Progenitor cell of endocrine pancreas (in vitro differentiated cells): ENCODE measurements around the gene FAF2. TPM values are rescaled to one million over a fixed set of nuclear protein-coding genes. Genes with fewer than 3 reads are reported as not detected.
A peak's percentile ranks its signal among the peaks of the same experiment; 100 is the strongest.

ENCODE experiments used
- DNase-seq: peaks from one replicate; pipeline ENCODE4 v3.0.0; 2021; ENCODE audit warnings: low spot score; ENCODE audit not compliant: unreplicated experiment
- H3K27ac Mint-ChIP-seq: 2 replicates; pipeline ENCODE4 v1.8.0; 2021; ENCODE audit warnings: mild to moderate bottlenecking, moderate library complexity, mixed read lengths
- H3K27me3 Mint-ChIP-seq: 2 replicates; pipeline ENCODE4 v1.8.0; 2021; ENCODE audit warnings: mixed read lengths
- H3K36me3 Mint-ChIP-seq: 2 replicates; pipeline ENCODE4 v1.8.0; 2022; ENCODE audit warnings: mixed read lengths; ENCODE audit not compliant: insufficient read depth
- H3K4me1 Mint-ChIP-seq: 2 replicates; pipeline ENCODE4 v1.8.0; 2021; ENCODE audit warnings: low read depth, mixed read lengths
- H3K4me3 Mint-ChIP-seq: 2 replicates; pipeline ENCODE4 v1.8.0; 2021; ENCODE audit warnings: low read depth, mild to moderate bottlenecking, moderate library complexity, mixed read lengths
- H3K9me3 Mint-ChIP-seq: 2 replicates; pipeline ENCODE4 v1.8.0; 2021; ENCODE audit warnings: low read depth, mixed read lengths
- total RNA-seq: library from RNA; stranded (reverse); gene quantifications from 2 replicates; pipeline ENCODE4 v1.2.1, GENCODE V29; 2021
- TF ChIP-seq, protein P1 (sequence below): fragments of 200-600 bp; sonication (generic); IDR thresholded peaks from one replicate; pipeline ENCODE4 v1.5.0; 2021; ENCODE audit warnings: antibody characterized with exemption, mild to moderate bottlenecking; ENCODE audit not compliant: unreplicated experiment

Gene FAF2
- total RNA-seq, 1 donor from 2014 or later, result 54.6 TPM

GRCh38 chr5:176410486-176411180 is 37.6 kb upstream of the FAF2 start:
- Mint-ChIP-seq H3K27me3 (no peaks in the 10 kb centered on the region), H3K9me3 (no peaks in the 10 kb centered on the region), H3K4me1 (peaks cover under 1% of the 10 kb centered on the region), H3K27ac (no peak overlapping the region), H3K4me3 (no peak overlapping the region), H3K36me3 (peaks cover 2% of the 10 kb centered on the region)
- TF ChIP-seq, protein P1, sequence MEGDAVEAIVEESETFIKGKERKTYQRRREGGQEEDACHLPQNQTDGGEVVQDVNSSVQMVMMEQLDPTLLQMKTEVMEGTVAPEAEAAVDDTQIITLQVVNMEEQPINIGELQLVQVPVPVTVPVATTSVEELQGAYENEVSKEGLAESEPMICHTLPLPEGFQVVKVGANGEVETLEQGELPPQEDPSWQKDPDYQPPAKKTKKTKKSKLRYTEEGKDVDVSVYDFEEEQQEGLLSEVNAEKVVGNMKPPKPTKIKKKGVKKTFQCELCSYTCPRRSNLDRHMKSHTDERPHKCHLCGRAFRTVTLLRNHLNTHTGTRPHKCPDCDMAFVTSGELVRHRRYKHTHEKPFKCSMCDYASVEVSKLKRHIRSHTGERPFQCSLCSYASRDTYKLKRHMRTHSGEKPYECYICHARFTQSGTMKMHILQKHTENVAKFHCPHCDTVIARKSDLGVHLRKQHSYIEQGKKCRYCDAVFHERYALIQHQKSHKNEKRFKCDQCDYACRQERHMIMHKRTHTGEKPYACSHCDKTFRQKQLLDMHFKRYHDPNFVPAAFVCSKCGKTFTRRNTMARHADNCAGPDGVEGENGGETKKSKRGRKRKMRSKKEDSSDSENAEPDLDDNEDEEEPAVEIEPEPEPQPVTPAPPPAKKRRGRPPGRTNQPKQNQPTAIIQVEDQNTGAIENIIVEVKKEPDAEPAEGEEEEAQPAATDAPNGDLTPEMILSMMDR, result peak; percentile 6
- no peak for DNase-seq

DNA sequence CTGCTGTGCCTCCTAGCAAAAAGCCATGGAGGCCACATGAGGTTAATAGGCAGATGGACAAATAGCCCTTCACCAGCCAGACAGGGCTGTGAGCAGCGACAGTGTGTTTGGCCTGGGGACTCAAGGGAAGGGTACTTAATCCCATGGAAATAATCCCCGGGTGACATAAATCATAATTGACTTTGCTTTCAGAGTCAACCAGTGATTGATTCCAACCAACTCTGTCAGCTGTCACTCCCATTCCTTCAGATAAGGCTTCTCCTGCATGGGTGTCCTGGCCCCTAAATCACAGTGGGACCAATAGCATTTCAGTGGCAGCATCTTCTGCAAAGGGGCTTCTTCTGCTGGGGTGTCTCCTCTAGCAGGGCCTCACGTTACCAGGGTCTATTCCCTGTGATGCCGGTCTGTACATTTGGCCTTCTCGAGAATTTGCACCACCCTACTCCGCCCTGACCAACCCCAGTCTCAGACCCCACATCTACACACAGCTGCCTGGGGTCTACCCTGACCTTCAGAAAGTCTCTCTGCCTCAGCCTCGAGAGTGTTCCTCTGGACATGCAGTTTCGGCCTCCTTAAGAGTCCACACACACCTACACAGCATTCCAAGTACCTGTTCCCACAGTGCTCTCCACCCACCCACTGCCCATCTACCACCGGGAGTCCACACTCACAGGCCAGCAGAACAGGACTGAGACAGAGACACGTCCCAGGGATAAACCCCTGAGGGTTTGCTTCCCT is 35.5 kb upstream of the FAF2 start:
- H3K27ac Mint-ChIP-seq, result peak overlapping the region; percentile 71
- no peaks in the 10 kb centered on the region for H3K4me1 Mint-ChIP-seq
- peaks cover 2% of the 10 kb centered on the region for H3K36me3 Mint-ChIP-seq
- no peak overlapping the region for H3K4me3 Mint-ChIP-seq
- H3K9me3 Mint-ChIP-seq, result no peaks in the 10 kb centered on the region
- TF ChIP-seq, protein P1, result no peak
- DNase-seq, result no peak
- H3K27me3 Mint-ChIP-seq, result no peaks in the 10 kb centered on the region

DNA sequence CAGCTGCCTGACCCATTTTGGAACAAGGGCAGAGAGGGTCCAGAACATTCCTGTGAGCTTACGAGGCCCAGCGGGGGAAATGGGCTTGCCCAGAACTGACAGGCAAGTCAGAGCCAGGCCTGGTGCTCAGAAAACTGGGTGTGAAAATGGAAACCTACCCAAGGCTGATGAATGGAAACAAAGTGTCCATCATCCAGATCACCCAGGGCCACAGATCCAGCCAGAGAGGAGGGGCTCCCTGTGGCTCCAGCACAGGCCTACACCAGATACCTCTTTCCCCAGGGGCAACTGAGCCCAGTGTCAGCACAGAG is 35.0 kb upstream of the FAF2 start:
- H3K4me1 Mint-ChIP-seq, result no peaks in the 10 kb centered on the region
- H3K27me3 Mint-ChIP-seq, result no peaks in the 10 kb centered on the region
- H3K4me3 Mint-ChIP-seq, result no peak overlapping the region
- no peak for DNase-seq
- TF ChIP-seq, protein P1, result no peak
- peaks cover 2% of the 10 kb centered on the region for H3K36me3 Mint-ChIP-seq
- no peak overlapping the region for H3K27ac Mint-ChIP-seq
- H3K9me3 Mint-ChIP-seq, result no peaks in the 10 kb centered on the region

DNA sequence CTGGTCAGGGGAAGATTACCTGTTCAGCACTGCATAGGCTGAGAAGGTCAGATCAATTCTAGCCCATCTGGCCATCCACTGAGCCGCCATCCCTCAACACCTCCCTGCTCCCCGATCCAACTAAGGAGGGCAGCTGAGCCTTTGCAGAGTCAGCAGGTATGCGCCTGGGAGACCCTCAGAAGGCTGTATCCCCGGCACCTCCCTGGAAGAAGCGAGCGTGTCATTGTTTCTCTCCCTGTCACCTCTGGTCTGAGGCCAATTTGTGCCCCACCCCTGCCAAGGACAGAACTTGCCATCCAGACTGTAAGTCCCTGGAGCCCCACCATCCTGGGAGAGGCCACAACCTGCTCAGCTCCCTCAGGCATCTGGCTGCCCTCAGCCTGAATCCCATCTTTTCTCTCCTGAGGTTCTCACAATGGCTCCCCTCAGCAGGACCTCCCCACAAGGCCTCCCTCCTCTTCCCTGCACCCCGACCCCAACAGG is 34.4 kb upstream of the FAF2 start:
- Mint-ChIP-seq H3K4me3 (no peak overlapping the region), H3K36me3 (peaks cover 2% of the 10 kb centered on the region), H3K27me3 (no peaks in the 10 kb centered on the region), H3K4me1 (no peaks in the 10 kb centered on the region), H3K27ac (peak overlapping the region; percentile 52), H3K9me3 (no peaks in the 10 kb centered on the region)
- TF ChIP-seq, protein P1, result no peak
- no peak for DNase-seq

DNA sequence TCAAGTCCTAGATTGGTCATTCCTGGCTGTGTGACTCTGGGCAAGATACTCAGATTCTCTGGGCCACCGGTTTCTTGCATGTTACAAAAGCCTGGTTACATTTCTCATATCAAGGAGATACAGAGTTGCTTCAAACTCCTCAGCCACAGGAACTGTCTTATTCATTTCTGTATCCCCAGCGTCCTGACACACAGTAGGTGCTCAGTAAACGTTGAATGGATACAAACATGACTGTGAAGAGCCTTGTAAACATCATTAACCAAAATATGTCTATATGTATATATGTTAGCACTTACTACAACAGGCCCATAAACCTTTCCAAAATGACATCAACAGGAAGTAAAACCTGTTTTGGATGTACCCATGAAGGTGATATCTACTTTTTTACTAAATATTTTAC is 33.5 kb upstream of the FAF2 start:
- TF ChIP-seq, protein P1, result no peak
- no peak for DNase-seq
- Mint-ChIP-seq H3K36me3 (peaks cover 2% of the 10 kb centered on the region), H3K27me3 (no peaks in the 10 kb centered on the region), H3K9me3 (no peaks in the 10 kb centered on the region), H3K4me3 (peak overlapping the region; percentile 72), H3K4me1 (no peaks in the 10 kb centered on the region), H3K27ac (no peak overlapping the region)
